HG02852 (cell line): ENCODE measurements around the gene JAZF1.
"Not testable (repeated sequence)": the region's sequence is repeated elsewhere in the genome, so short reads cannot be mapped to it uniquely, and the experiment has no call there.

Source experiments
- ATAC-seq: cut with Tn5 transposase; IDR thresholded peaks from one replicate; pipeline ENCODE4 v1.9.1; 2021; ENCODE audit warnings: mild to moderate bottlenecking, moderate library complexity; ENCODE audit not compliant: unreplicated experiment

Gene JAZF1

GRCh38 chr7:28018020-28018419, 162.6 kb downstream of the JAZF1 start:
- no peak for ATAC-seq

- ATAC-seq: no peak
These were observed 163.2 kb downstream of the JAZF1 start for GRCh38 chr7:28017372-28017771.

GRCh38 chr7:28016297-28016696, 164.3 kb downstream of the JAZF1 start:
- ATAC-seq: no peak

- no peak for ATAC-seq
These were observed 165.4 kb downstream of the JAZF1 start for GRCh38 chr7:28015169-28015568.

GRCh38 chr7:28014340-28014739, 166.3 kb downstream of the JAZF1 start:
- ATAC-seq: not testable (repeated sequence)

- ATAC-seq: no peak
These were observed 167.2 kb downstream of the JAZF1 start for GRCh38 chr7:28013441-28013840.

- no peak for ATAC-seq
These were observed 167.6 kb downstream of the JAZF1 start for GRCh38 chr7:28013019-28013418.

- no peak for ATAC-seq
These were observed 171.7 kb downstream of the JAZF1 start for GRCh38 chr7:28008911-28009310.

GRCh38 chr7:28008171-28008570, 172.4 kb downstream of the JAZF1 start:
- ATAC-seq: no peak

- no peak for ATAC-seq
These were observed 174.1 kb downstream of the JAZF1 start for GRCh38 chr7:28006491-28006890.

- ATAC-seq: no peak
These were observed 174.8 kb downstream of the JAZF1 start for GRCh38 chr7:28005847-28006231.

- ATAC-seq: no peak
These were observed 175.3 kb downstream of the JAZF1 start for GRCh38 chr7:28005075-28005846.

GRCh38 chr7:28003408-28003807, 177.2 kb downstream of the JAZF1 start:
- ATAC-seq: no peak

- ATAC-seq: no peak
These were observed 178.0 kb downstream of the JAZF1 start for GRCh38 chr7:28002638-28003037.

- no peak for ATAC-seq
These were observed 178.7 kb downstream of the JAZF1 start for GRCh38 chr7:28001896-28002295.

- ATAC-seq: no peak
These were observed 180.8 kb downstream of the JAZF1 start for GRCh38 chr7:27999829-28000228.

- no peak for ATAC-seq
These were observed 182.2 kb downstream of the JAZF1 start for GRCh38 chr7:27998382-27998781.

GRCh38 chr7:27997188-27997707, 183.3 kb downstream of the JAZF1 start:
- ATAC-seq: no peak

- no peak for ATAC-seq
These were observed 184.5 kb downstream of the JAZF1 start for GRCh38 chr7:27996141-27996540.

GRCh38 chr7:27995228-27995627, 185.4 kb downstream of the JAZF1 start:
- ATAC-seq: no peak

- ATAC-seq: no peak
These were observed 186.0 kb downstream of the JAZF1 start for GRCh38 chr7:27994639-27995038.

- ATAC-seq: no peak
These were observed 187.7 kb downstream of the JAZF1 start for GRCh38 chr7:27992755-27993493.
